ENCODE measurements around the gene CACNA1G. TPM values are rescaled to one million over a fixed set of nuclear protein-coding genes. Genes with fewer than 3 reads are reported as not detected.

The CACNA1G gene
- polyA plus RNA-seq, 1 donor from 2014 or later: 10.9 TPM

DNA sequence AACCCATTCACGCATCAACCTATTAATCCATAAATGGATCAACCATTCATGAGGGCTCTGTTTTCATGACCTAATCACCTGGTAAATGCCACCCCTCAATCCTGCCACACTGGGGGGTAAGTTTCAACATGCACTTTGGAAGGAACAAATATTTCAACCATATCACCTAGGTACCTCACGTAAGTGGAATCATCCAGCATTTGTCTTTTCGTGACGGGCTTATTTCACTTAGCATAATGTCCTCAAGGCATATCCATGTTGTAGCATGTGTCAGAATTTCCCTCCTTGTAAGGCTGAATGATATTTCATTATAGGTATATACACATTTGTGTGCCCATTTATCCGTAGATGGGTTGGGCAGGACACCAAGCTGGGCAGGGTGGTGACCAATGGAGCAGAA lies 111.6 kb downstream of the CACNA1G start:
- no peak overlapping the region for H3K9ac ChIP-seq (ENCODE audit: low read length)
- H3K9me3 ChIP-seq (ENCODE audit: low read length): no peaks in the 10 kb centered on the region
- no peak for TF ChIP-seq TAF1 (IDR thresholded peaks at IDR 0.05; ENCODE audit: low read depth)
- TF ChIP-seq EZH2 (IDR thresholded peaks at IDR 0.05; ENCODE audit: borderline replicate concordance, insufficient read depth, low read length, poor library complexity, severe bottlenecking): no peak
- no peak for TF ChIP-seq RAD21 (conservative IDR thresholded peaks at IDR 0.05)
- no peak for TF ChIP-seq POLR2AphosphoS5 (IDR thresholded peaks at IDR 0.05)
- TF ChIP-seq, protein P1, sequence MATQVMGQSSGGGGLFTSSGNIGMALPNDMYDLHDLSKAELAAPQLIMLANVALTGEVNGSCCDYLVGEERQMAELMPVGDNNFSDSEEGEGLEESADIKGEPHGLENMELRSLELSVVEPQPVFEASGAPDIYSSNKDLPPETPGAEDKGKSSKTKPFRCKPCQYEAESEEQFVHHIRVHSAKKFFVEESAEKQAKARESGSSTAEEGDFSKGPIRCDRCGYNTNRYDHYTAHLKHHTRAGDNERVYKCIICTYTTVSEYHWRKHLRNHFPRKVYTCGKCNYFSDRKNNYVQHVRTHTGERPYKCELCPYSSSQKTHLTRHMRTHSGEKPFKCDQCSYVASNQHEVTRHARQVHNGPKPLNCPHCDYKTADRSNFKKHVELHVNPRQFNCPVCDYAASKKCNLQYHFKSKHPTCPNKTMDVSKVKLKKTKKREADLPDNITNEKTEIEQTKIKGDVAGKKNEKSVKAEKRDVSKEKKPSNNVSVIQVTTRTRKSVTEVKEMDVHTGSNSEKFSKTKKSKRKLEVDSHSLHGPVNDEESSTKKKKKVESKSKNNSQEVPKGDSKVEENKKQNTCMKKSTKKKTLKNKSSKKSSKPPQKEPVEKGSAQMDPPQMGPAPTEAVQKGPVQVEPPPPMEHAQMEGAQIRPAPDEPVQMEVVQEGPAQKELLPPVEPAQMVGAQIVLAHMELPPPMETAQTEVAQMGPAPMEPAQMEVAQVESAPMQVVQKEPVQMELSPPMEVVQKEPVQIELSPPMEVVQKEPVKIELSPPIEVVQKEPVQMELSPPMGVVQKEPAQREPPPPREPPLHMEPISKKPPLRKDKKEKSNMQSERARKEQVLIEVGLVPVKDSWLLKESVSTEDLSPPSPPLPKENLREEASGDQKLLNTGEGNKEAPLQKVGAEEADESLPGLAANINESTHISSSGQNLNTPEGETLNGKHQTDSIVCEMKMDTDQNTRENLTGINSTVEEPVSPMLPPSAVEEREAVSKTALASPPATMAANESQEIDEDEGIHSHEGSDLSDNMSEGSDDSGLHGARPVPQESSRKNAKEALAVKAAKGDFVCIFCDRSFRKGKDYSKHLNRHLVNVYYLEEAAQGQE (IDR thresholded peaks at IDR 0.05; ENCODE audit: borderline replicate concordance): no peak
- TF ChIP-seq, protein P2, sequence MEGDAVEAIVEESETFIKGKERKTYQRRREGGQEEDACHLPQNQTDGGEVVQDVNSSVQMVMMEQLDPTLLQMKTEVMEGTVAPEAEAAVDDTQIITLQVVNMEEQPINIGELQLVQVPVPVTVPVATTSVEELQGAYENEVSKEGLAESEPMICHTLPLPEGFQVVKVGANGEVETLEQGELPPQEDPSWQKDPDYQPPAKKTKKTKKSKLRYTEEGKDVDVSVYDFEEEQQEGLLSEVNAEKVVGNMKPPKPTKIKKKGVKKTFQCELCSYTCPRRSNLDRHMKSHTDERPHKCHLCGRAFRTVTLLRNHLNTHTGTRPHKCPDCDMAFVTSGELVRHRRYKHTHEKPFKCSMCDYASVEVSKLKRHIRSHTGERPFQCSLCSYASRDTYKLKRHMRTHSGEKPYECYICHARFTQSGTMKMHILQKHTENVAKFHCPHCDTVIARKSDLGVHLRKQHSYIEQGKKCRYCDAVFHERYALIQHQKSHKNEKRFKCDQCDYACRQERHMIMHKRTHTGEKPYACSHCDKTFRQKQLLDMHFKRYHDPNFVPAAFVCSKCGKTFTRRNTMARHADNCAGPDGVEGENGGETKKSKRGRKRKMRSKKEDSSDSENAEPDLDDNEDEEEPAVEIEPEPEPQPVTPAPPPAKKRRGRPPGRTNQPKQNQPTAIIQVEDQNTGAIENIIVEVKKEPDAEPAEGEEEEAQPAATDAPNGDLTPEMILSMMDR (IDR thresholded peaks at IDR 0.05; ENCODE audit: poor library complexity, severe bottlenecking): no peak
- TF ChIP-seq MXI1 (conservative IDR thresholded peaks at IDR 0.05; ENCODE audit: poor library complexity, severe bottlenecking): no peak
- no peak for TF ChIP-seq EP300 (conservative IDR thresholded peaks at IDR 0.05; ENCODE audit: poor library complexity, severe bottlenecking)
- no peak for TF ChIP-seq SMC3 (conservative IDR thresholded peaks at IDR 0.05; ENCODE audit: poor library complexity)
- no peaks in the 10 kb centered on the region for H3K36me3 ChIP-seq (ENCODE audit: insufficient read depth, low read length)
- H3K4me3 ChIP-seq (ENCODE audit: low read length): no peak overlapping the region
- no peaks in the 10 kb centered on the region for H3K79me2 ChIP-seq (replicated peaks; ENCODE audit: insufficient read depth, low read length)
- no peak overlapping the region for H3K4me2 ChIP-seq (ENCODE audit: low read length)
- no peaks in the 10 kb centered on the region for H4K20me1 ChIP-seq (ENCODE audit: insufficient read depth)
- no peaks in the 10 kb centered on the region for H3K9me2 ChIP-seq (ENCODE audit: insufficient read depth, low read length)
- no peaks in the 10 kb centered on the region for H3F3A ChIP-seq (ENCODE audit: insufficient read depth, low read length, poor library complexity, severe bottlenecking)
- H3K27me3 ChIP-seq (ENCODE audit: insufficient read depth, low read depth, low read length): no peaks in the 10 kb centered on the region
- no peak overlapping the region for H2AFZ ChIP-seq (ENCODE audit: low read depth, low read length)
- H3K27ac ChIP-seq (ENCODE audit: low read length): no peak overlapping the region

DNA sequence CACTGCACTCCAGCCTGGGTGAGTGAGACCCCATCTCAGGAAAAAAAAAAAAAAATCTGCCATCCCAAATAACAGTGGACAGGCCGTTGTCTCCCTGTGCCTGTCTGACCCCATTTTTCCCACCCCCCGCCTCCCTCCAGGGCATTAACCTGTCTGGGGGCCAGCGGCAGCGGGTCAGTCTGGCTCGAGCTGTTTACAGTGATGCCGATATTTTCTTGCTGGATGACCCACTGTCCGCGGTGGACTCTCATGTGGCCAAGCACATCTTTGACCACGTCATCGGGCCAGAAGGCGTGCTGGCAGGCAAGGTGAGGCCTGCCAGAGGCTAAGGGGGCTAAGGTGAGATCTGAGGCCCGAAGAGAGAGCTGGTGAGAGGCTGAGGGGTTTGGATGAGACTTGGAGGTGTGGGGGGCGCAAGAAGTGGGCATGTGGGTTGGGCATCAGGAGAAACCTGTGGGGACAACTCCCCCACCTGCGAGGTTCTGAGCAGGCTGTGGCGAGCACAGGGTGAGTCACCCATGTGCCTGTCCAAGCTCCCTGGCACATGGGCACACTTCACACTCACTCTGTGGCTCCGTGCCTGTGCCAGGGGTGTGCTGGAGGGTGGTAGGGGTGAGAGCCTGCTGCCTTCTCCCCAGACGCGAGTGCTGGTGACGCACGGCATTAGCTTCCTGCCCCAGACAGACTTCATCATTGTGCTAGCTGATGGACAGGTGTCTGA lies 112.5 kb downstream of the CACNA1G start:
- no peak overlapping the region for H3K4me3 ChIP-seq (ENCODE audit: low read length)
- TF ChIP-seq EP300 (conservative IDR thresholded peaks at IDR 0.05; ENCODE audit: poor library complexity, severe bottlenecking) (no peak), POLR2AphosphoS5 (IDR thresholded peaks at IDR 0.05) (no peak), MXI1 (conservative IDR thresholded peaks at IDR 0.05; ENCODE audit: poor library complexity, severe bottlenecking) (no peak), TAF1 (IDR thresholded peaks at IDR 0.05; ENCODE audit: low read depth) (no peak), SMC3 (conservative IDR thresholded peaks at IDR 0.05; ENCODE audit: poor library complexity) (no peak), EZH2 (IDR thresholded peaks at IDR 0.05; ENCODE audit: borderline replicate concordance, insufficient read depth, low read length, poor library complexity, severe bottlenecking) (no peak), RAD21 (conservative IDR thresholded peaks at IDR 0.05) (no peak)
- TF ChIP-seq, protein P1 (IDR thresholded peaks at IDR 0.05; ENCODE audit: borderline replicate concordance): no peak
- TF ChIP-seq, protein P2 (IDR thresholded peaks at IDR 0.05; ENCODE audit: poor library complexity, severe bottlenecking): no peak
- no peaks in the 10 kb centered on the region for H3K27me3 ChIP-seq (ENCODE audit: insufficient read depth, low read depth, low read length)
- no peaks in the 10 kb centered on the region for H3F3A ChIP-seq (ENCODE audit: insufficient read depth, low read length, poor library complexity, severe bottlenecking)
- no peaks in the 10 kb centered on the region for H3K9me2 ChIP-seq (ENCODE audit: insufficient read depth, low read length)
- no peak overlapping the region for H3K27ac ChIP-seq (ENCODE audit: low read length)
- H3K9me3 ChIP-seq (ENCODE audit: low read length): no peaks in the 10 kb centered on the region
- no peaks in the 10 kb centered on the region for H4K20me1 ChIP-seq (ENCODE audit: insufficient read depth)
- H3K9ac ChIP-seq (ENCODE audit: low read length): no peak overlapping the region
- H3K36me3 ChIP-seq (ENCODE audit: insufficient read depth, low read length): no peaks in the 10 kb centered on the region
- no peak overlapping the region for H3K4me2 ChIP-seq (ENCODE audit: low read length)
- H2AFZ ChIP-seq (ENCODE audit: low read depth, low read length): no peak overlapping the region
- H3K79me2 ChIP-seq (replicated peaks; ENCODE audit: insufficient read depth, low read length): no peaks in the 10 kb centered on the region

Data from neural cell (in vitro differentiated cells).